ENCODE measurements around the gene EDRF1. TPM values are rescaled to one million over a fixed set of nuclear protein-coding genes. Genes with fewer than 3 reads are reported as not detected.

The EDRF1 gene, protein sequence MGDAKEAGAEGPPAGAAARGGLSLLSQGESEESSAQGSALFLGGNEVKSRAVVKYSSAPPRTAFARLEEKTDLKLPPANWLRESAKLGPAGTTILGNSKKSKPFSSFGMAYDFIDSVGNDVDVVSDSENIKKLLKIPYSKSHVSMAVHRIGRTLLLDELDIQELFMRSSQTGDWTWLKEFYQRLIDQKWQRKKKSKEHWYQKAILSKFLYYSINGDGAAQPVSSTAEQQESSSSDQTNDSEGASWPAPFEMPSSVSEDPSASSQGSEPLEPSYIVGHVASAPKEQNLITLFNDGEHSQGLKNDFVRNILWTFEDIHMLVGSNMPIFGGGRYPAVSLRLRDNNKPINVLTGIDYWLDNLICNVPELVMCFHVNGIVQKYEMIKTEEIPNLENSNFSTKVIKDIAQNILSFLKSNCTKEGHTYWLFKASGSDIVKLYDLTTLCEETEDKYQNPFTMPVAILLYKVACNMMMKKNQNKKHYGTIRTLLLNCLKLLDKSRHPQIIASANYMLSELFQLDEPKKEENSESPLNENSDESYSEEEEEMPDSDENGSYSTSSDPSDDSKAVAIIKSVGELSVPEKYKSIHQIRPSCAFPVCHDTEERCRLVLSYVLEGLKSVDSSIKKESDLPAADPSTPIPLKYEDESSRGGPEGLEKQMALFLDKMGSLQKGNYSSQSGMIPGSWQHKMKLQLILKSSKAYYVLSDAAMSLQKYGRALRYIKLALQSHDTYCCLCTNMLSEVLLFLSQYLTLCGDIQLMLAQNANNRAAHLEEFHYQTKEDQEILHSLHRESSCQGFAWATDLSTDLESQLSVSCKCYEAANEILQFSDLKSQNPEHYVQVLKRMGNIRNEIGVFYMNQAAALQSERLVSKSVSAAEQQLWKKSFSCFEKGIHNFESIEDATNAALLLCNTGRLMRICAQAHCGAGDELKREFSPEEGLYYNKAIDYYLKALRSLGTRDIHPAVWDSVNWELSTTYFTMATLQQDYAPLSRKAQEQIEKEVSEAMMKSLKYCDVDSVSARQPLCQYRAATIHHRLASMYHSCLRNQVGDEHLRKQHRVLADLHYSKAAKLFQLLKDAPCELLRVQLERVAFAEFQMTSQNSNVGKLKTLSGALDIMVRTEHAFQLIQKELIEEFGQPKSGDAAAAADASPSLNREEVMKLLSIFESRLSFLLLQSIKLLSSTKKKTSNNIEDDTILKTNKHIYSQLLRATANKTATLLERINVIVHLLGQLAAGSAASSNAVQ
- 15.4 and 23.8 TPM in 2 replicates for total RNA-seq

DNA sequence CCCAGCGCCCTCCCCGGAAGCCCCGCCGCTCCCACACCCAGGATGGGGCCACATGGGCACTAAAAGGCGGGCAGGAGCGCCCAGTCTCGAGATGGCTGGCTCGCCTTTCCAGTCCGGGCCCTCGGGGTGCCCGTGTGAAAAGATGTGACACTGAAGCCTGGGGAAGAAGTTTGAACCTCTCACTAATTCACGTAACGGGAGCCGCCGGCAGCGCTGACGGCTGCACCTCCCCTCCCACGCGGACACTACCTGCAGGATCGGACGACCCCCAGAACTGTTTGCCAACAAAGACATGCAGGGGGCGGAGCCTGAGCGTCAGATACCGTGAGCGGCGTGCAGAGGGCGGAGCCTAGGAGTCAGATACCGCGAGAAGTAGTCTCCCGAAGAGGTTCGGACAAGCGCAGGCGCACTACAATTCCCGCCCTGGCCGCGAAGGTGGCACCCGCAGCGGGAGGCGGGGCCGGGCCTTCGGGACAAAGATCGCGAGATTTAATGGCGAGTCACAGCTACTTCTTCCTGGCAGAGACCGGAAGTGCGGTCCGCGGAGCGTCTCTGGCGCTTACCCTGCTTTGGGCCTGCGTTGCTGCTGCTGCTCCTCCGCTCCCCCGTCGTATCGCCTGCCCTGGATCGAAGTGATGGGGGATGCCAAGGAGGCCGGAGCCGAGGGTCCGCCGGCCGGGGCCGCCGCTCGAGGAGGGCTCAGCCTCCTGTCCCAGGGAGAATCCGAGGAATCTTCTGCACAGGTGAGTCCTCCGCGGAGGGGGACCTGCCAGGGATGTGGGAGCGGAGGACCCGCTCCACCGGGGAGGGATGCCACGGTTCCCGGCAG lies at the start of gene EDRF1:
Gene EDRF1 (plus strand): TSS at position 537 of the 829 bp plus-strand sequence. CDS start 99 bp downstream, at position 636.

DNA sequence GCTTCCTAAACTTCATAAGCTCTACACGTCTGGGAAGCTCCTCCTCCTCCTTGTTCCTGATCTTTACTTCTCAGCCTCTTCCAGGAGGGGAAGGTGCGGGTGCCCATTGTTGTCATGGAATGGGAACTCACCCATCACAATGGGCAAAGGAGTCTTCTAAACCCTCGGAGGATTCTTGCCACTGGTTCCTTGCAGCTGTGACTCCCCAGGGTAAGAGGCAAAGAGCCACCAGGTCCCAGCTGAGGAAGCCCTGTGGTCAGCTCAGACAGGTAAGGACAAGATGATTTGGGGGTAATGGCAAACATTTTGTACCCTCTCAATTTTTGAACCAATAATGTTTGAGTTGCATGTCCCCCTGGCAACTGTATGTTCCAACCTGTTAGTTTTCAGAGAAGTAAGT lies 36.4 kb upstream of the EDRF1 start, which contains the start of gene TEX36:
Gene TEX36 (minus strand): TSS at position 101 of the 400 bp plus-strand sequence. CDS start 174 bp downstream, outside the sequence.

DNA sequence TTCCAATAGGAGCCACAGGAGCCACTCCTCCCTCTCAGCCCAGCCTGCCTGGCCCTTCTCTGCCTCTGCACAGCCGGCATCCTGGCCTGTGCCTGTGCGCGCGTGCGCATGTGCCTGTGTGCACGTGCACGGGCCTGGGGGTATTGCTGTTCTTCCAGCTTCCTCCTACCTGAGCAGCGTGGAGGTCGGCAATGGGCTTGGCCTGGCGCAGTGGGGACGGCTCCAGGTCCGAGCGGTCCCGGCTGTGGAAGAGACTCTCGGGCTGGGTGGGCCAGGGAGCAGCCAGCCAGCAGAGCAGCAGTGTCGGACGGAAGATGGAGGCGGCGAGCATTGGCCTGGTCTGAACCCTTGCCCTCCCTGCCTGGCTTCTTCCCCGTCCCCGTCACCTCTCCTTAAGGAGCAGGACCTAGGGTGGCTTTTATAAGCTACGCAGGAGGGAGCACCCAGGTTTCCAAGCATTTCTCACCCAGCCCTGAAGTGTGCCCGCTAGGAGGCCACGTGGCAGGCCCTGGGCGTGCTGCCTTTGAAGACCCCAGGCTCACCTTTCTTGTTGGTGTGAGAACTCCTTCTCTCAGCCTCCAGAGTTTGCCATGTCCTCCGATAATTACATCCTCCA lies 56.1 kb downstream of the EDRF1 start, which contains the start of gene MMP21:
Gene MMP21 (minus strand): TSS at position 331 of the 616 bp plus-strand sequence. CDS start 0 bp downstream, at position 331.

Other genes starting within 250 kb of the EDRF1 start
- gene TEX36, start 36.5 kb upstream of the EDRF1 start, total RNA-seq: not detected in 2 replicates
- gene MMP21, start 56.1 kb downstream of the EDRF1 start, total RNA-seq: not detected in 2 replicates
- gene UROS, start 103.5 kb downstream of the EDRF1 start, total RNA-seq: 18.8 and 31.2 TPM in 2 replicates
- 45.8 and 46.6 TPM in 2 replicates for gene BCCIP, start 103.8 kb downstream of the EDRF1 start, total RNA-seq
- 42.0 and 61.2 TPM in 2 replicates for gene DHX32, start 161.6 kb downstream of the EDRF1 start, total RNA-seq
- 2.7 and 7.0 TPM in 2 replicates for gene FANK1, start 176.9 kb downstream of the EDRF1 start, total RNA-seq